ENCODE results near the gene KRT72. TPM values are rescaled to one million over a fixed set of nuclear protein-coding genes. Genes with fewer than 3 reads are reported as not detected.

The KRT72 gene
- total RNA-seq, 1 experiment from 2014 or later = not detected

GRCh38 chr12:52601671-52602070 is 408 bp upstream of the KRT72 start:
- no peak for TF ChIP-seq CTCF (IDR thresholded peaks at IDR 0.05; ENCODE audit: insufficient read depth in 1 of 2, low read depth in 1 of 2, low read length in 1 of 2, severe bottlenecking in 1 of 2, unreplicated experiment in 1 of 2)
- no peak overlapping the region for H3K27ac Mint-ChIP-seq (ENCODE audit: unreplicated experiment)
- no peaks in the 10 kb centered on the region for H3K9me3 Mint-ChIP-seq (ENCODE audit: unreplicated experiment)
- H3K36me3 Mint-ChIP-seq (ENCODE audit: insufficient read depth, unreplicated experiment) = peaks cover 6% of the 10 kb centered on the region
- H3K4me1 ChIP-seq = no peaks in the 10 kb centered on the region
- peaks cover 11% of the 10 kb centered on the region for H3K27me3 Mint-ChIP-seq (ENCODE audit: insufficient read depth, unreplicated experiment)
- ChIA-PET CTCF (no interaction called here), POLR2A (no interaction called here)
- H3K4me1 Mint-ChIP-seq (ENCODE audit: low read depth, unreplicated experiment) = no peaks in the 10 kb centered on the region
- no TSS peak for BruUV-seq (replicated peaks)
- H3K27me3 ChIP-seq (replicated peaks; ENCODE audit: control insufficient read depth, insufficient read depth, low read length) = no peaks in the 10 kb centered on the region
- H3K4me3 ChIP-seq (ENCODE audit: low read depth, low read length) = no peak overlapping the region
- no peak for DNase-seq
- H3K4me3 Mint-ChIP-seq (ENCODE audit: unreplicated experiment) = no peak overlapping the region
- intact Hi-C loops (cut with micrococcal nuclease; ENCODE audit: unreplicated experiment) = no loop called here
- no peaks in the 10 kb centered on the region for H3K36me3 ChIP-seq (ENCODE audit: control insufficient read depth, insufficient read depth, low read length)
- no peaks in the 10 kb centered on the region for H3K9me3 ChIP-seq

DNA sequence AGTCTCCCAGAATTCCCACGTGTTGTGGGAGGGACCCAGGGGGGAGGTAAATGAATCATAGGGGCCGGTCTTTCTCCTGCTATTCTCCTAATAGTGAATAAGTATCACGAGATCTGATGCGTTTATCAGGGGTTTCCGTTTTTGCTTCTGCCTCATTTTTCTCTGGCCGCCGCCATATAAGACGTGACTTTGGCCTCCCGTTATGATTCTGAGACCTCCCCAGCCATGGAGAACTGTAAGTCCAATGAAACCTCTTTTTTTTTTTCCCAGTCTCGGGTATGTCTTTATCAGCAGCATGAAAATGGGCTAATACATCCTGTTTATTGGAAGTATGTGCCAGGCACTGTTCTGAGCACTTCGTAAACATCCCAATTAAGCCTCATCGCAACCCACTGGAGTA is 788 bp downstream of the KRT72 start:
- Histone ChIP-seq H3K27me3 (replicated peaks; ENCODE audit: control insufficient read depth, insufficient read depth, low read length) (no peaks in the 10 kb centered on the region), H3K9me3 (no peaks in the 10 kb centered on the region), H3K36me3 (ENCODE audit: control insufficient read depth, insufficient read depth, low read length) (no peaks in the 10 kb centered on the region), H3K4me3 (ENCODE audit: low read depth, low read length) (no peak overlapping the region), H3K4me1 (no peaks in the 10 kb centered on the region)
- Mint-ChIP-seq H3K36me3 (ENCODE audit: insufficient read depth, unreplicated experiment) (no peaks in the 10 kb centered on the region), H3K4me1 (ENCODE audit: low read depth, unreplicated experiment) (no peaks in the 10 kb centered on the region), H3K9me3 (ENCODE audit: unreplicated experiment) (no peaks in the 10 kb centered on the region), H3K27ac (ENCODE audit: unreplicated experiment) (no peak overlapping the region), H3K27me3 (ENCODE audit: insufficient read depth, unreplicated experiment) (peaks cover 6% of the 10 kb centered on the region), H3K4me3 (ENCODE audit: unreplicated experiment) (no peak overlapping the region)
- CTCF ChIA-PET = no interaction called here
- no peak for TF ChIP-seq CTCF (IDR thresholded peaks at IDR 0.05; ENCODE audit: insufficient read depth in 1 of 2, low read depth in 1 of 2, low read length in 1 of 2, severe bottlenecking in 1 of 2, unreplicated experiment in 1 of 2)
- intact Hi-C loops (cut with micrococcal nuclease; ENCODE audit: unreplicated experiment) = no loop called here
- DNase-seq = no peak
- BruUV-seq (replicated peaks) = no TSS peak
- POLR2A ChIA-PET = no interaction called here

DNA sequence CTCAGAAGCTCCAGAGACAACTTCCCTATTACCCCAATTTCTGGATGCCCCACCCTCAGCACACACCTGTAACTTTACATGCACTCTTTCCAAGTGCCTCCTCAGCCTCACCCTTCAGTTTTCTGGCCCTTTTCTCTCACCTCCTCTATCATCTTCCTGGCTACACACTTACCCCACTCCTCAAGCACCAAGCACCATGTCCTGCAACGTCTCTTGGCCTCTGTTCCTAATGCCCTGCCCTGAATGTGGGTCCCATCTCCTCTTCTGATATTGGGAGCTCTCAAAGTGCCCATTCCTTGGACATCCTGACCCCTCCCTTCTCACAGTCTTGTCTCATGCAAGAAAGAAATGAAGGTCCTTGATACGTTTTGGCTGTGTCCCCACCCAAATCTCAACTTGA is 1.2 kb downstream of the KRT72 start:
- H3K4me1 Mint-ChIP-seq (ENCODE audit: low read depth, unreplicated experiment) = no peaks in the 10 kb centered on the region
- no peaks in the 10 kb centered on the region for H3K36me3 Mint-ChIP-seq (ENCODE audit: insufficient read depth, unreplicated experiment)

More for the DNA sequence above, 1.2 kb downstream of the KRT72 start:
- Mint-ChIP-seq H3K27me3 (ENCODE audit: insufficient read depth, unreplicated experiment) (peaks cover 6% of the 10 kb centered on the region), H3K4me3 (ENCODE audit: unreplicated experiment) (no peak overlapping the region), H3K27ac (ENCODE audit: unreplicated experiment) (no peak overlapping the region), H3K9me3 (ENCODE audit: unreplicated experiment) (no peaks in the 10 kb centered on the region)
- POLR2A ChIA-PET = no interaction called here
- intact Hi-C loops (cut with micrococcal nuclease; ENCODE audit: unreplicated experiment) = no loop called here
- H3K9me3 ChIP-seq = no peaks in the 10 kb centered on the region
- H3K36me3 ChIP-seq (ENCODE audit: control insufficient read depth, insufficient read depth, low read length) = no peaks in the 10 kb centered on the region
- TF ChIP-seq CTCF (IDR thresholded peaks at IDR 0.05; ENCODE audit: insufficient read depth in 1 of 2, low read depth in 1 of 2, low read length in 1 of 2, severe bottlenecking in 1 of 2, unreplicated experiment in 1 of 2) = no peak
- no TSS peak for BruUV-seq (replicated peaks)
- DNase-seq = no peak
- H3K27me3 ChIP-seq (replicated peaks; ENCODE audit: control insufficient read depth, insufficient read depth, low read length) = no peaks in the 10 kb centered on the region
- no peak overlapping the region for H3K4me3 ChIP-seq (ENCODE audit: low read depth, low read length)
- H3K4me1 ChIP-seq = no peaks in the 10 kb centered on the region
- CTCF ChIA-PET = no interaction called here

Measured in Caco-2 (cell line).